Suppressor macrophage (primary cell): ENCODE measurements around the gene NAIF1.
"Not testable (repeated sequence)": the region's sequence is repeated elsewhere in the genome, so short reads cannot be mapped to it uniquely, and the experiment has no call there.

Source experiments
- DNase-seq, 4 experiments: peaks; one replicate each; pipeline ENCODE4 v3.0.0-alpha.2; 2020 to 2022
- total RNA-seq, 17 experiments: gene quantifications; one replicate each; lab custom pipeline; 2026; ENCODE audit warnings: mixed read lengths in 6 of 17, inconsistent platforms in 3 of 17; lab: John Stamatoyannopoulos, UW

The NAIF1 gene, protein sequence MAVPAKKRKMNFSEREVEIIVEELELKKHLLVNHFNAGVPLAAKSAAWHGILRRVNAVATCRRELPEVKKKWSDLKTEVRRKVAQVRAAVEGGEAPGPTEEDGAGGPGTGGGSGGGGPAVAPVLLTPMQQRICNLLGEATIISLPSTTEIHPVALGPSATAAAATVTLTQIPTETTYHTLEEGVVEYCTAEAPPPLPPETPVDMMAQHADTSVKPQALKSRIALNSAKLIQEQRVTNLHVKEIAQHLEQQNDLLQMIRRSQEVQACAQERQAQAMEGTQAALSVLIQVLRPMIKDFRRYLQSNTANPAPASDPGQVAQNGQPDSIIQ
- total RNA-seq, result 2.1 to 15.5 (median 10.3) reads per million in 17 experiments

DNA sequence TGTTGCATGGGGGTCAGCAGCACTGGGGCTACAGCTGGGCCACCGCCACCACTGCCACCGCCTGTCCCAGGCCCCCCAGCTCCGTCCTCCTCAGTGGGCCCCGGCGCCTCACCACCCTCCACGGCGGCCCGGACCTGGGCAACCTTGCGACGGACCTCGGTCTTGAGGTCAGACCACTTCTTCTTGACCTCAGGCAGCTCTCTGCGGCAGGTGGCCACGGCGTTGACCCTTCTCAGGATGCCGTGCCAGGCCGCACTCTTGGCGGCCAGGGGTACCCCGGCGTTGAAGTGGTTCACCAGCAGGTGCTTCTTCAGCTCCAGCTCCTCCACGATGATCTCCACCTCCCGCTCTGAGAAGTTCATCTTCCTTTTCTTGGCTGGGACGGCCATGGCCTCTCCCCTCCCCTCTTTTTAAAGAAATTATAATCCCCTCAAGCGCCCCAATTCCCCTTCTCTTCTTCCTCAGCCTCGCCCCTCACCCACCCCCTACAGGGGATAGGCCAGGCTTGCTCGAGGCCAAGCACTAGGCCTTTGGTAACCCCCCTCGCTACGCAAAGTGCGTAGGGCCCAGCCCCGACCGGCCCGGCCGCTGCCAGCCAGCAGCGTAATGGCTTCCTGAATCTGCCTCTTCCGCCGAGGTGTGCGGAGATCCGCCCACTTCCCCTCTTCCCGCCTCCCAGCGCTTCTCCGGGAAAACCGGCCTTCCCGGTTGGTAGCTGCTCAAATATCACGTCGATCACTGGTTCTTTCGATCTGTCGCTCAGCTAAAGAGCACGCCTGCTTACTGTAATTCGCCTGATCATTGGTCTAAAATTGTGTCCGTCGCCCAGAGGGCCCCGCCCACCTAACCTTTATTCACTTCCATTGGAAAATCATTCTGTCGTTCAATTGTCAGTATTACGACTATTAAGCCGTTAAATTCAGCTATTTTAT lies at the start of gene NAIF1:
TSS of gene NAIF1 (minus strand) at position 608 of the 932 bp plus-strand sequence. CDS start at position 389, 219 bp downstream.
- DNase-seq, result peak; percentile 98 to 100 (median 99)

DNA sequence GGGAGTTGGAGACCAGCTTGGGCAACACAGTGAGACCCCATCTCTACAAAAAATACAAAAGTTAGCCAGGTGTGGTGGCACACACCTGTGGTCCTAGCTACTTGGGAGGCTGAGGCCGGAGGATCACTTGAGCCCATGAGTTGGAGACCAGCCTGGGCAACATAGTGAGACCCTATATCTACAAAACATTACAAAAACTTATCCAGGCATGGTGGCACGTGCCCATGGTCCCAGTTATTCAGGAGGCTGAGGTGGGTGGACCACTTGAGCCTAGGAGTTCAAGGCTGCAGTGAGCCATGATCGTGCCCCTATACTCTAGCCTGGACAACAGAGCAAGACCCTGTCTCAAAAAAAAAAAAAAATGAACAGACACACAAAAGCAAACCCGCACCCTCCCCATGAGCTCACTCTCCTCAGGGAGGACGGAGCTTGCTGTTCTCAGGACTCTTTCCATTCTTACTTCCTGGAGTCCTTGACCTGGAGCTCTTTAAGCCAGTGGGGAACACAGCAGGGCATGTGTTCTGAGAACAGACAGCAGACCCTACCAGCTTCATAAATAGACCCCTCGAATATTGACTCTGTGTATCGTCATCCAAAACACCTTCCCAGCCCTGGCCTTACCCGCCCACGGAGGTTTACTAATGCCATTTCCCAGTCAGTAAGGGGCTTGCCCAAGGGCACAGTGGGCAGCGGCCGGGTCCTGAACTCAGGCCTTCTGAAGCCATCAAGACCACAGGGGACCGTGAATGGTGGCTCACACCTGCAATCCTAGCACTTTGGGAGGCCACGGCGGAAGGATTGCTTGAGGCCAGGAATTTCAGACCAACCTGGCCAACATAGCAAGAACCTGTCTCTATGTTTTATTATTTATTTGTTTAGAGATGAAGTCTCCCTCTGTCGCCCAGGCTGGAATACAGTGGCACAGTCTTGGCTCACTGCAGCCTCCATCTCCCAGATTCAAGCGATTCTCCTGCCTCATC lies 49.3 kb upstream of the NAIF1 start:
- no peak for DNase-seq

DNA sequence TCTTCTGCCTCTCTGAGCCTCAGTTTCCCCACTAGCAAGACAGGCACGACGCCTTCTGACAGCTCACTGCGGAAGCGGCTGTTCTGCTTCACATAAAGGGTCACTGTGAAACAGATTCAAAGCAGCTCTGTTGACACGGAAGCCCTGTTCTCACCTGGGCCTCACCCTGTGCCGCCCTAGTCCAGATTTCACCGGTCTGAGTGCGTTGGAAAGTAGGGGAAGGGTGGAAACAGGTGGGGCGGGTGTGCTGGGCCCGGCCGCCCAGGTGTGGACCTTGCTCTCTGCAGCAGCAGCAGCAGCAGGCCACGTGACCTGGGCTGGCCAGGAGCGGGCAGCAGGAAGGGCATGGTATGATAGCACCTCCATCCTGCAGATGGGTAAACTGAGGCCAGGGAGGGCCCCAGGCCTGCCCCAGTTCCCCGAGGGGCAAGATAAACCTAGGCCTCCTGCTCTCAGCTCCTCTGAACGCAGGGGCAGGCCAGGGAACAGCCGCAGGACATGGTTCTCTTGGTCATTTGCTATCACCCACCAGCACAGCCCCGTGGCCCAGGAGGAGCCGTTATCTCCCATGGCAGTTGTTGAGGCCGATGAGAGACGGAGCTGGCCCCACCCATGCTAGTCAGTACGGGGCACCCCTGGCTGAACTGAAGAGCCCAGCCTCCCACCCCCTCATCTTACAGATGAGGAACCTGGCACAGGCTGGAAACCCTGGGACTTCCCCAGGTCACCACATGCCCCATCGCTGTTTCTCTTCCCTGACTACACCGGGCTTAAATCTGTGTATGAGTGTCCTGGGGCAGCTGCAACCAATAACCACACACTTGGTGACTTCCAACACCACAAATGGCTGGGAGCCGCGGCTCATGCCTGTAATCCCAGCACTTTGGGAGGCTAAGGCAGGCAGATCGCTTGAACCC lies 48.3 kb upstream of the NAIF1 start:
- peak; percentile 79 to 90 (median 87) for DNase-seq

DNA sequence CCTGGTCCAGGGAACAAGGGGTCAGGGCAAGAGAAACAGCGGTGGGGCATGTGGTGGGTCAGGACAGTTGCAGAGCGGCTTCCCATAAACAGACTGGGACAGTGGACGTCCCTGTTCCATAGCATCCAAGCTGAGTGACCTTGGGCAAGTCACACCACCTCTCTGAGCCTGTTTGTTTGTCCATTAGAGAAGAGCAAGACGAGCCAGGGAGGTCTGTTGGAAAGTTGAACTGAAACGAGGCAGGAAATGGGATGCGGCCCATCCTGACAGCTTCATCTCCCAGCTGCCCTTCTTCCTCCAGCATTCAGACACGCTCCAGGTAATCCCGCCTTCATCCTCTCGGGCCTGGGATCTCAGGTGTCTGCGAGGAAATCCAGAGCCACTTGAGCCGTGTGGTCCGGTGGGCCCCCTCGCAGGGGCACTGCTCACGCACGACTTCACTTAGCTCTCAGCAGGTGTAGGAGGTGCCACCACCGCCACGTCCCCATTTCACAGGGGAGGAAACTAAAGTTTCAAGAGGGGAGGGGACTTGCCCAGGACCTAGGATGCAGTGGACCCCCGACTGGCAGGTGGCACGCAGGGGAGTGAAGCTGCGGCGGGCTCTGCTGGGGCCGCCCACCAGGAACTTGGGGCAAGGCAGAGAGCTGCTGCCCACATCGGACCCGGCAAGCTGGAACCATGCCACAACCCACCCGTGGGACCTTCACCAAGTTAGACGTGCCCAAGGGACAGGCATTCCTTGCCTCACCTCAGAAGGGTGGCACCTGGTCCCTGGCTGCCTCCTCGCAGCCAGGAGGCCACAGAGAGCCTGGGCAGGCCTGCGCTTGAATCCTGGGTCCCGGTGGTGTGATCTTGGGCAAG lies 47.4 kb upstream of the NAIF1 start:
- DNase-seq, result no peak

DNA sequence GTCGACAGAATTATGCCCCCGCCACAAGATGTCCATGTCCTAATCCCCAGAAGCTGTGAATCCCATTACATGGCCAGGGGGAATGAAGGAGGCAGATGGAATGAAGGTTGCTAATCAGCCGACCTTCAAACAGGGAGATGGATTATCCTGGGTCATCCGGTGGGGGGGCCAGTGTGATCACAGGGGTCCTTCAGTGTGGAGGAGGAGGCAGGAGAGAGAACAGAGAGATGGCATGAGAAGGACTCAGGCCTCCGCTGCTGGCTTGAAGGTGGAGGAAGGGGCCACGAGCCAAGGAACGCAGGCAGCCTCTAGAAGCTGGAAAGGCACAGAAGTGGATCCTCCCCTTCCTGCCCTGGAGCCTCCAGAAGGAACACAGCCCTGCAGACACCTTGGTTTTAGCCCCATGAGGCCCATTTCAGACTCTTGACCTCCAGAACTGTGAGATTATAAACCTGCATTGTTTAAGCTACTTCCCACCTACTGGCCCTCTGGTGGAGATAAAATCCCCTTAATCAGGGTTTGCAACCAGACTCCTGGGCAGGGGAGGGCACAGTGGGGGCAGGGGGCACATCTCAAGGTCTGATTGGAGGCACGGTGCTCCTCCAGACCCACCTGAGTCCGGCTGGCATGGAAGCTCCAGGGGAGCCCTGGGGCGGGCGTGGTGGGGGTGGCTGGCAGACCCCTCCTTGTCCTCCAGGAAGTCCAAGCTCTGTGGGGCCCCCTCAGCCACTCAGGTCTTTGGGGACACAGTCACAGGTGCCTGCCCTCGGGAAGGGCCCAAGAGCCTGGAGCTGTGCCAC lies 46.6 kb upstream of the NAIF1 start:
- DNase-seq, result no peak

DNA sequence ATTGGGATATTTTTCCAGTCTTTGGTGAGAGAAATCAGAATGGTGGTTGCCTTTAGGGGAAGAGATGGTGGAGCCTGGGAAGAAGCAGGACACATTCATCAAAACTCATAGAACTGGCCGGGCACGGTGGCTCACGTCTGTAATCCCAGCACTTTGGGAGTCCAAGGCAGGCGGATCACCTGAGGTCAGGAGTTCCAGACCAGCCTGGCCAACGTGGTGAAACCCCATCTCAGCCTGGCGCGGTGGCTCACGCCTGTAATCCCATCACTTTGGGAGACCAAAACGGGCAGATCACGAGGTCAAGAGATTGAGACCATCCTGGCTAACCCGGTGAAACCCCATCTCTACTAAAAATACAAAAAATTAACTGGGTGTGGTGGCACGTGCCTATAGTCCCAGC lies 44.6 kb upstream of the NAIF1 start:
- DNase-seq, result not testable (repeated sequence)

DNA sequence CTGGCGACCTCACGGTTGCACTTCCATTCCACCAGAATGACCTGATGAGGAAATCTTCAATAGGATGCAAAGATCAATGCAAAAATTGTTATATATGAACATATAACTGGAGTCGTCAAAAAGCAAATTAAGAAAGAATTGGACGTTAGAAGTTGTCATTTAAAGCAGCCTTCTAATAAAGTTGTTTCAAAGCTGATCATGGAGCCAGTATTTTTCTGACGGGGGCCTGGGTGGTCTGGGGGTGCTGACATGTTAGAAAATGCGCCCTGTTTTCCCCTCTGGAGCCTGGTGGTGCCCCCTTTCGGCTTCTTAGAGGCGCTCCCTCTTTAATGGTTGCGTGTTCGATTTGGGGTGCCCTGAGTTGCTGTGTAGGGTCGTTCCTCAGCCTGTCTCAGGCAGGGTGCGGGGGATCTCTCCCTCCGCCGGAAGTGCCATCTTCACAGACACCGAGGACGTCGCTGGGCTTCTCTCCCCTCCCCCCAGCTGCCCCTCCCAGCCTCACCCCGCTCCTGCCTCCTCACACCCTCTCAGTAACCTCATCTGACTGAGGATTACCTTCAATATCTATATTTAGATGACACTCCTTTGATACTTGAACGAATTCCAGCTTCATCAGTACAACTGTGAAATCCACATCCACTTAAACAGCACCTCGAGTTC lies 42.1 kb upstream of the NAIF1 start:
- DNase-seq, result no peak

DNA sequence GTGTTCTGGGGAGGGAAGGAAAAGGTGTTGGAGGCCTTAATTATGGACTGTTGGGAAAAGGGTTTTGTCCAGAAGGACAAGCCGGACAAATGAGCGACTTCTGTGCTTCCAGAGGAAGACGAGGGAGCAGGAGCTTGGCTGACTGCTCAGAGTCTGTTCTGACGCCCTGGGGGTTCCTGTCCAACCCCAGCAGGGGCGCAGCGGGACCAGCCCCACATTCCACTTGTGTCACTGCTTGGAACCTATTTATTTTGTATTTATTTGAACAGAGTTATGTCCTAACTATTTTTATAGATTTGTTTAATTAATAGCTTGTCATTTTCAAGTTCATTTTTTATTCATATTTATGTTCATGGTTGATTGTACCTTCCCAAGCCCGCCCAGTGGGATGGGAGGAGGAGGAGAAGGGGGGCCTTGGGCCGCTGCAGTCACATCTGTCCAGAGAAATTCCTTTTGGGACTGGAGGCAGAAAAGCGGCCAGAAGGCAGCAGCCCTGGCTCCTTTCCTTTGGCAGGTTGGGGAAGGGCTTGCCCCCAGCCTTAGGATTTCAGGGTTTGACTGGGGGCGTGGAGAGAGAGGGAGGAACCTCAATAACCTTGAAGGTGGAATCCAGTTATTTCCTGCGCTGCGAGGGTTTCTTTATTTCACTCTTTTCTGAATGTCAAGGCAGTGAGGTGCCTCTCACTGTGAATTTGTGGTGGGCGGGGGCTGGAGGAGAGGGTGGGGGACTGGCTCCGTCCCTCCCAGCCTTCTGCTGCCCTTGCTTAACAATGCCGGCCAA lies 41.3 kb upstream of the NAIF1 start:
- no peak for DNase-seq

DNA sequence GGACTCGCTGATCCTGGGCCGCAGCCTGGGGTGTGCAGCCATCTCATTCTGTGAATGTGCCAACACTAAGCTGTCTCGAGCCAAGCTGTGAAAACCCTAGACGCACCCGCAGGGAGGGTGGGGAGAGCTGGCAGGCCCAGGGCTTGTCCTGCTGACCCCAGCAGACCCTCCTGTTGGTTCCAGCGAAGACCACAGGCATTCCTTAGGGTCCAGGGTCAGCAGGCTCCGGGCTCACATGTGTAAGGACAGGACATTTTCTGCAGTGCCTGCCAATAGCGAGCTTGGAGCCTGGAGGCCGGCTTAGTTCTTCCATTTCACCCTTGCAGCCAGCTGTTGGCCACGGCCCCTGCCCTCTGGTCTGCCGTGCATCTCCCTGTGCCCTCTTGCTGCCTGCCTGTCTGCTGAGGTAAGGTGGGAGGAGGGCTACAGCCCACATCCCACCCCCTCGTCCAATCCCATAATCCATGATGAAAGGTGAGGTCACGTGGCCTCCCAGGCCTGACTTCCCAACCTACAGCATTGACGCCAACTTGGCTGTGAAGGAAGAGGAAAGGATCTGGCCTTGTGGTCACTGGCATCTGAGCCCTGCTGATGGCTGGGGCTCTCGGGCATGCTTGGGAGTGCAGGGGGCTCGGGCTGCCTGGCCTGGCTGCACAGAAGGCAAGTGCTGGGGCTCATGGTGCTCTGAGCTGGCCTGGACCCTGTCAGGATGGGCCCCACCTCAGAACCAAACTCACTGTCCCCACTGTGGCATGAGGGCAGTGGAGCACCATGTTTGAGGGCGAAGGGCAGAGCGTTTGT lies 40.5 kb upstream of the NAIF1 start:
- no peak for DNase-seq

DNA sequence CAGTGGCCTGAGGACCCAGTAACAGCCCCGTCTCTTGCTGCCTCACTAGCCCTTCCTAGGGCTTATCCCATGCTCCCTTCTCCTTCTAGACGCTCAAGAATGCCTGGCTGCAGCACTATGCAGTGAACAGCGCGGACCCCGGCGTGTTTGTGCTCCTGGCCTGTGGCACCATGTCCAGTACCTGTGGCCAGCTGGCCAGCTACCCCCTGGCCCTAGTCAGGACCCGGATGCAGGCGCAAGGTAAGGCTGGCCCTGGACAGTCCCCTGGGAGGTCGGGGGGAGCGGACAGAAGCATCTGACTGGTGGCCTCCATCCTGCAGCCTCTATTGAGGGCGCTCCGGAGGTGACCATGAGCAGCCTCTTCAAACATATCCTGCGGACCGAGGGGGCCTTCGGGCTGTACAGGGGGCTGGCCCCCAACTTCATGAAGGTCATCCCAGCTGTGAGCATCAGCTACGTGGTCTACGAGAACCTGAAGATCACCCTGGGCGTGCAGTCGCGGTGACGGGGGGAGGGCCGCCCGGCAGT lies 39.9 kb upstream of the NAIF1 start:
- DNase-seq, result no peak

DNA sequence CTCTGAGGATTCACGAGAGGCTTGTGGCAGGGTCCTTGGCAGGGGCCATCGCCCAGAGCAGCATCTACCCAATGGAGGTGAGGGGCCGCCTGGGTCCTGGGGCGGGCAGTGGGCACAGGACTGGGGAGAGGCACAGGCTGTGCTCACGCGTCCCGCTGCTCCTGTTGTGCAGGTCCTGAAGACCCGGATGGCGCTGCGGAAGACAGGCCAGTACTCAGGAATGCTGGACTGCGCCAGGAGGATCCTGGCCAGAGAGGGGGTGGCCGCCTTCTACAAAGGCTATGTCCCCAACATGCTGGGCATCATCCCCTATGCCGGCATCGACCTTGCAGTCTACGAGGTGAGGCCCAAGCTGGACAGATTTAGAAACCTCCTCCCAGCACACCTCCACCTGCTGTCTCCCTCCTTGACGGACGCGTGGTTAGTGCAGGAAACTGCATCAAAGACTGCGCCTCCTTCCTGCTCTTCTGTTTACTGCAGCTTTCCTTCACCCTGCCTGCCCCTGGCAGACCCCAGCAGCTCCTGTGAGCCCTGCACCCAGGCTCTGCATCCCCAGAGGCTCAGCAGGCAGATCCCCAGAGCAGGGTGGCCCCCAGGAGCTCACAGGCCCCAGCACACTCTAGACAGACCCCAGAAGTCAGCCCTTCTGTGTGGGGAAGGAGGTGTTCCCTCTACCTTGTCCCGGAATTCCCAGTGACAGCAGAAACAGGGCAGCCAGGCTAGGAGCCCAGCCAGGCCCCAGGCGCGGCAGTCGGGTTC lies 39.2 kb upstream of the NAIF1 start:
- DNase-seq, result no peak

DNA sequence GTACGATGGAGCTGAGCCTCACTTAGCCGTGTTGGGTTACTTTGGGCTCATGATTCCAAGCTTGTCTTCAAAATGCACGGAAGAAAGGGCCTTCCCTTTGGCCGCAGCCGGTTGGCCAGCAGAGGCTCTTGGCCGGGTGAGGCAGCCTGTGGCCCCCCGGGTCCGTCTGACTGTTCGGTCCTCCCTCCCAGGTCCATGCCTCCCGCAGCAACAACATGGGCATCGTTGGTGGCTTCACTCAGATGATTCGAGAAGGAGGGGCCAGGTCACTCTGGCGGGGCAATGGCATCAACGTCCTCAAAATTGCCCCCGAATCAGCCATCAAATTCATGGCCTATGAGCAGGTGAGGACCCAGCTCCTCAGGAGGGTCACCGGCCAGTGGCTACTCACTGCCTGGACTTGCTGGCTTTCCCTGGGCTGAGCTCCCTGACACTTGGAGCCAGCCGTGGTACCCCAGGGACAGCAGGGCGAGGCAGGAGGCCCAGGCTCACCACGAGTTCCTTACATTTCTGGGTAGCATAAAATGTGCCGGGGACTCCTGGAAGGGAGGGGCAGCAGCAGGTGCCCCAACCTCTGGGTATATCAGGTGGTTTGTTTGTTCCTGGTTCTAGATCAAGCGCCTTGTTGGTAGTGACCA lies 38.5 kb upstream of the NAIF1 start:
- no peak for DNase-seq

DNA sequence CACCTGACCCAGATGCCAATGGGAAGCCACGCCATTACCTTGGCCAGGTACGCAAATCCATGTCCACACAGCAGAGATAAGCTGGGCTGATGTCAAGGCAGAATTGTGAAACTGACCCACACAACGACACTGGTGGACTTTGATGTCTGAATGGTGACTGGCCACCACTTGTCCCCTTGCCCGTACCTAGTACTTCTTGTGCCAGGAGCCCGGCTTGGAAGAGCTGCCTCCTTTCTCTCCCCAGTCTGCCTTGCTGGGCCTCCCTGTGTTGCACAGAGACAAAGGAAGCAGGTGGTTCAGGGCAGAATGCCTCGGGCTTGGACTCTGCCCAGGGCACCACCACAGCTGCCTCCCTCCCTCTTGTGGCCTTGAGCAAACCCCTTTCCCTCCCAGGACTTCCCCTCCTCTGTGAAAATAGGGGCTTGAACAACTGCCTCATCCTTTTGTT lies 37.1 kb upstream of the NAIF1 start:
- no peak for DNase-seq

DNA sequence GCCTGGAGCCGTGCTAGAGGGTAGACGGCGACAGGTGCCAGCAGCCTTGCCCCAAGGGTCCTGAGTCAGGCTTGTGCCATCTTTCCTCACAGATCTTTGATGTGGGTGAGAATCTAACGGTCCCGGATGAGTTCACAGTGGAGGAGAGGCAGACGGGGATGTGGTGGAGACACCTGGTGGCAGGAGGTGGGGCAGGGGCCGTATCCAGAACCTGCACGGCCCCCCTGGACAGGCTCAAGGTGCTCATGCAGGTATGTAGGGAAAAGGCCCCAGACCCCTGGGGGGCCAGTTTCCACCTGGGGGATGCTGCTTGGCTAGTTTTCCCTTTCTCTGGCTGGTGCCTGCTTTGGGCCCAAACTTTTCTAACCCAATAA lies 36.5 kb upstream of the NAIF1 start:
- DNase-seq, result no peak

DNA sequence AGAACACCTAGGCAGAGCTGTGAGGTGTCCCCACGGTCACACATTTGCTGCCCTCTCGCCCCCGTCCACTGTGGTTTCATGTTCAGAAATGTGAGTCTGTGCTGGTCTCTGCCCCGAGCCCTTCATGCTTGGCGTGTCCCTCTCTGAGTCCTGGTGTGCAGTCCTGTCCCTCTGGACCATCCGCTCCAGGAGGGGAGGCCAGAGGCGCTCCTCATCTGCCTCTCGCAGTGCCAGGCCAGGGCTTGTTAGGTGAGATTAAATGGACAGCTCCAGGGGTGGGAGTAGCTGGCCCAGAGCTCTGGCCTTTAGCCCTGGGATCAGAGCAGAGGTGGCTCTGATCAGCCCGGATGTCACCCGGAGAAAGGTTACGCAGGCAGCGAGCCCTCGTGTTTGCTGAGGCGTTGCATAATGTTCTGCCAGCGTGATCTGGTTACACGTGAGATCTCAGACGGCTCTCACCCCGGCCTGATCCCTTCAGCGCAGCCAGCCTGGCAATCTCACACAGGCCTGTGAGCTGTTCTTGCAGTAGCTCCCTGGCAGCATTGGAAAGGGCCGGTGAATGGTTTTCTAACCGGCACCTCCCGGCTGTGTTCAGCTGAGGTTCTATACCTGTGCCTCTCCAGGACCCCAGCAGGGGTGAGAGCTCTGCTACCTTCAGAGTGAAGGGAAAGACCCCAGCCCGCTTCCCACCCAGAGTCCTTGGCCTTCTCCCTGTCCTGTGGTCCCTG lies 35.9 kb upstream of the NAIF1 start:
- DNase-seq, result peak in 2 of 4 experiments; percentile 35 to 43
